ENCODE results near the gene TRPV3.

- no peak for TF ChIP-seq CTCF (IDR thresholded peaks at IDR 0.05)
- TF ChIP-seq POLR2A (IDR thresholded peaks at IDR 0.05): no peak
Observed at GRCh38 chr17:3533752-3534151, 23.9 kb downstream of the TRPV3 start.
